ENCODE results near the gene PPP1R15B. TPM values are rescaled to one million over a fixed set of nuclear protein-coding genes. Genes with fewer than 3 reads are reported as not detected.
A peak's percentile ranks its signal among the peaks of the same experiment; 100 is the strongest.

PPP1R15B gene
- total and polyA plus RNA-seq, 8 donors = 31.8 to 53.0 (median 39.3) TPM

GRCh38 chr1:204383163-204383904, 28.3 kb downstream of the PPP1R15B start:
- TF ChIP-seq, protein P1, sequence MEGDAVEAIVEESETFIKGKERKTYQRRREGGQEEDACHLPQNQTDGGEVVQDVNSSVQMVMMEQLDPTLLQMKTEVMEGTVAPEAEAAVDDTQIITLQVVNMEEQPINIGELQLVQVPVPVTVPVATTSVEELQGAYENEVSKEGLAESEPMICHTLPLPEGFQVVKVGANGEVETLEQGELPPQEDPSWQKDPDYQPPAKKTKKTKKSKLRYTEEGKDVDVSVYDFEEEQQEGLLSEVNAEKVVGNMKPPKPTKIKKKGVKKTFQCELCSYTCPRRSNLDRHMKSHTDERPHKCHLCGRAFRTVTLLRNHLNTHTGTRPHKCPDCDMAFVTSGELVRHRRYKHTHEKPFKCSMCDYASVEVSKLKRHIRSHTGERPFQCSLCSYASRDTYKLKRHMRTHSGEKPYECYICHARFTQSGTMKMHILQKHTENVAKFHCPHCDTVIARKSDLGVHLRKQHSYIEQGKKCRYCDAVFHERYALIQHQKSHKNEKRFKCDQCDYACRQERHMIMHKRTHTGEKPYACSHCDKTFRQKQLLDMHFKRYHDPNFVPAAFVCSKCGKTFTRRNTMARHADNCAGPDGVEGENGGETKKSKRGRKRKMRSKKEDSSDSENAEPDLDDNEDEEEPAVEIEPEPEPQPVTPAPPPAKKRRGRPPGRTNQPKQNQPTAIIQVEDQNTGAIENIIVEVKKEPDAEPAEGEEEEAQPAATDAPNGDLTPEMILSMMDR (IDR thresholded peaks at IDR 0.05) = no peak
- intact Hi-C loops (cut with DNase I) = no loop called here
- Histone ChIP-seq H3K4me3 (no peak overlapping the region), H3K36me3 (no peaks in the 10 kb centered on the region), H3K27ac (no peak overlapping the region), H3K9me3 (no peaks in the 10 kb centered on the region), H3K4me1 (peaks cover under 1 to 1% of the 10 kb centered on the region in 2 donors), H3K27me3 (peaks cover 7 to 18% of the 10 kb centered on the region in 2 donors)
- ATAC-seq (no peak), DNase-seq (no peak)

DNA sequence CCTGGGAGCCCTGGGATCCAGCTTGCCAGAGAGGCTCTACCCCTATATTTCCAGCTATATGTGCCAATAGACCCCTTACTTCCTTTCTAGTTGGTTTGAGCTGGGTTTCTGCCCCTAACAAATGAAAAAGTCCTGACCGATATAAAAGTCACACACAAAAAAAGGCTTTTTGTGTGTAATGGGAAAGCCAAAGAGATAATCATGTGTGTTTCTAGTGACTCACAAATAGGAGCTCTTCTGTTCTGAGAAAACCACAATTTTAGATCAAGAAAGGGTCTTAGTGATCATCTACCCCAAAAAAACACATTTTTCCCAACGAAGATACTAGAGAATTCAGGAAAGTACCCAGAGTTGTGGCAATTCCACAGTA, 28.9 kb downstream of the PPP1R15B start:
- peaks cover 8 to 24% of the 10 kb centered on the region in 2 donors for H3K27me3 ChIP-seq
- ATAC-seq (no peak), DNase-seq (no peak)
- peak overlapping the region in 1 of 2 donors; percentile 13 for H3K4me3 ChIP-seq
- peaks cover 7 to 8% of the 10 kb centered on the region in 2 donors for H3K4me1 ChIP-seq
- no peak overlapping the region for H3K27ac ChIP-seq
- H3K36me3 ChIP-seq = no peaks in the 10 kb centered on the region
- no peaks in the 10 kb centered on the region for H3K9me3 ChIP-seq
- intact Hi-C loops (cut with DNase I) = no loop called here
- TF ChIP-seq, protein P1 (IDR thresholded peaks at IDR 0.05) = no peak

DNA sequence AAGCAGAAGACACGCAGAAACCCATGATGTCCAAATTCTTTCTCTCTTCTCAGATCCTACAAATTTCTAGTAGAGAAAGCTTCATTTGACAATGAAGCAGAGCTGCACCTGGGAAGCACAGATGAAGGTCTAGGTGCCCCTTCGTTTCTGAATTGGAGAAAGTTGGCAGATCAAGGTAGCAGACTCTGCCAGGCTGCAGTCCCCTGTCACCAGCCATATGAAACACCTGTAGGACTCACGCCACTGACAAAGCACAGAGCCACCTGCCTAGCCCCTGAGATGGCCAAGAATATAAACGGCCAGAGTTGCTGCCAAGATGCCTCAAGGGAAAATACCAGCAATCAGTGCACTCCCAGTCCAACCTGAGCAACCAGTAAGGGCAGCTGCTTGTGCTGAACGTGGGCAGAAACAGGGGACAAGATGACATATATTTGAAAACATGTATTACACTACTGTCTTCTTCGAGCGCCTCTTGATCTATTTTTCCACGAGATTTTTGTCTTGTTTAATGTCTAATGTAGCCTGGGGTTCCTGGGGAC, 31.3 kb downstream of the PPP1R15B start:
- Histone ChIP-seq H3K4me1 (peaks cover 10 to 12% of the 10 kb centered on the region in 2 donors), H3K36me3 (no peaks in the 10 kb centered on the region), H3K27ac (no peak overlapping the region), H3K27me3 (peaks cover 16 to 47% of the 10 kb centered on the region in 2 donors), H3K4me3 (no peak overlapping the region), H3K9me3 (no peaks in the 10 kb centered on the region)
- DNase-seq (no peak), ATAC-seq (no peak)
- intact Hi-C loops (cut with DNase I) = no loop called here
- TF ChIP-seq, protein P1 (IDR thresholded peaks at IDR 0.05) = no peak

GRCh38 chr1:204377800-204378668, 33.6 kb downstream of the PPP1R15B start:
- peaks cover 16 to 71% of the 10 kb centered on the region in 2 donors for H3K27me3 ChIP-seq
- DNase-seq (peak in 3 of 4 donors; percentile 44 to 89 (median 58)), ATAC-seq (peak; percentile 93)
- TF ChIP-seq, protein P1 (IDR thresholded peaks at IDR 0.05) = no peak
- intact Hi-C loops (cut with DNase I) = no loop called here
- peak overlapping the region; percentile 18 to 37 for H3K4me3 ChIP-seq
- no peaks in the 10 kb centered on the region for H3K36me3 ChIP-seq
- H3K27ac ChIP-seq = peak overlapping the region in 1 of 2 donors; percentile 33
- no peaks in the 10 kb centered on the region for H3K9me3 ChIP-seq
- peaks cover 10 to 12% of the 10 kb centered on the region in 2 donors for H3K4me1 ChIP-seq
